Mesenchymal stem cell (in vitro differentiated cells and primary cell): Measurements from ENCODE around the gene MYO1A.
"Not testable (repeated sequence)": the region's sequence is repeated elsewhere in the genome, so short reads cannot be mapped to it uniquely, and the experiment has no call there.

Experiments used
- DNase-seq: peaks from one replicate; pipeline ENCODE4 v3.0.0-alpha.2; 2013
- H2AFZ ChIP-seq: one replicate; pipeline ENCODE4 v1.6.1; 2013; ENCODE audit warnings: low read depth, mild to moderate bottlenecking, control low read depth, inconsistent platforms, low read length, moderate library complexity
- H2AK5ac ChIP-seq: 2 replicates; pipeline ENCODE4 v1.6.1; 2013; ENCODE audit warnings: low read length, moderate library complexity, mild to moderate bottlenecking, inconsistent platforms; ENCODE audit not compliant: severe bottlenecking
- H2BK120ac ChIP-seq: one replicate; pipeline ENCODE4 v1.6.1; 2013; ENCODE audit warnings: low read depth, mild to moderate bottlenecking, inconsistent platforms, low read length, moderate library complexity
- H2BK12ac ChIP-seq, 2 experiments: one replicate each; pipeline ENCODE4 v1.6.1; 2013; ENCODE audit warnings: inconsistent platforms in 2 of 2, low read length in 2 of 2, mild to moderate bottlenecking in 2 of 2, moderate library complexity in 2 of 2, control low read depth in 1 of 2
- H2BK15ac ChIP-seq: one replicate; pipeline ENCODE4 v1.6.1; 2013; ENCODE audit warnings: mild to moderate bottlenecking, low read depth, inconsistent platforms; ENCODE audit not compliant: poor library complexity, severe bottlenecking
- H2BK5ac ChIP-seq: 2 replicates; pipeline ENCODE4 v1.6.1; 2013; ENCODE audit warnings: low read depth, mild to moderate bottlenecking, low read length, control low read depth, inconsistent platforms; ENCODE audit not compliant: poor library complexity, severe bottlenecking
- H3K14ac ChIP-seq, 2 experiments: one replicate each; pipeline ENCODE4 v1.6.1; 2013; ENCODE audit warnings: inconsistent platforms in 2 of 2, low read length in 2 of 2, control low read depth in 1 of 2, mild to moderate bottlenecking in 1 of 2, moderate library complexity in 1 of 2
- H3K18ac ChIP-seq, 2 experiments: one replicate each; pipeline ENCODE4 v1.6.1; 2013; ENCODE audit warnings: inconsistent platforms in 2 of 2, low read length in 2 of 2, control low read depth in 1 of 2, low read depth in 1 of 2, mild to moderate bottlenecking in 1 of 2
- H3K23ac ChIP-seq, 2 experiments: one replicate each; pipeline ENCODE4 v1.6.1; 2013; ENCODE audit warnings: inconsistent platforms in 2 of 2, low read length in 2 of 2, mild to moderate bottlenecking in 2 of 2, moderate library complexity in 2 of 2, control low read depth in 1 of 2
- H3K27ac ChIP-seq: 2 replicates; pipeline ENCODE4 v1.5.1; 2013; ENCODE audit warnings: mild to moderate bottlenecking, moderate library complexity, low read length, control low read depth, inconsistent platforms; ENCODE audit not compliant: poor library complexity, severe bottlenecking
- H3K27me3 ChIP-seq, 2 experiments: 2 replicates each; pipeline versions ENCODE4 v1.6.1 to v1.7.0; 2013; ENCODE audit warnings: low read length in 2 of 2, mild to moderate bottlenecking in 2 of 2, moderate library complexity in 2 of 2, control low read depth in 1 of 2, inconsistent platforms in 1 of 2; ENCODE audit not compliant: control insufficient read depth in 1 of 2, insufficient read depth in 1 of 2
- H3K36me3 ChIP-seq, 2 experiments: 2 replicates each; pipeline versions ENCODE4 v1.6.1 to v1.7.0; 2013; ENCODE audit warnings: low read length in 2 of 2, control low read depth in 1 of 2, inconsistent platforms in 1 of 2, low read depth in 1 of 2, mild to moderate bottlenecking in 1 of 2; ENCODE audit not compliant: insufficient read depth in 2 of 2, control insufficient read depth in 1 of 2
- H3K4ac ChIP-seq, 2 experiments: one replicate each; pipeline ENCODE4 v1.6.1; 2013; ENCODE audit warnings: inconsistent platforms in 2 of 2, low read length in 2 of 2, mild to moderate bottlenecking in 2 of 2, moderate library complexity in 2 of 2, control low read depth in 1 of 2, low read depth in 1 of 2
- H3K4me1 ChIP-seq: 2 replicates; pipeline ENCODE4 v1.6.1; 2013; ENCODE audit warnings: low read depth, low read length, control low read depth; ENCODE audit not compliant: control insufficient read depth, insufficient read depth
- H3K4me2 ChIP-seq: 2 replicates; pipeline ENCODE4 v1.6.1; 2013; ENCODE audit warnings: low read length, mild to moderate bottlenecking, inconsistent platforms; ENCODE audit not compliant: poor library complexity, severe bottlenecking
- H3K4me3 ChIP-seq, 2 experiments: 2 replicates each; pipeline versions ENCODE4 v1.5.1 to v1.7.0; 2013; ENCODE audit warnings: low read length in 2 of 2, mild to moderate bottlenecking in 2 of 2, control low read depth in 1 of 2, low read depth in 1 of 2; ENCODE audit not compliant: insufficient read depth in 1 of 2
- H3K79me1 ChIP-seq: replicated peaks from 2 replicates; pipeline ENCODE4 v1.6.1; 2013; ENCODE audit warnings: mild to moderate bottlenecking, control low read depth, low read length, inconsistent platforms; ENCODE audit not compliant: poor library complexity, severe bottlenecking
- H3K9ac ChIP-seq: 2 replicates; pipeline ENCODE4 v1.7.0; 2013; ENCODE audit warnings: mild to moderate bottlenecking, low read length, moderate library complexity
- H3K9me3 ChIP-seq: 2 replicates; pipeline ENCODE4 v1.7.0; 2013; ENCODE audit warnings: mild to moderate bottlenecking, low read length; ENCODE audit not compliant: control insufficient read depth
- H4K8ac ChIP-seq: one replicate; pipeline ENCODE4 v1.6.1; 2013; ENCODE audit warnings: inconsistent platforms, mild to moderate bottlenecking, low read length, moderate library complexity
- H4K91ac ChIP-seq: one replicate; pipeline ENCODE4 v1.6.1; 2013; ENCODE audit warnings: mild to moderate bottlenecking, low read length, inconsistent platforms
- WGBS: methylation state at CpG from one replicate; pipeline ENCODE4 v1.1.7; 2013; ENCODE audit warnings: mixed read lengths; 5-methylcytosine and 5-hydroxymethylcytosine counted together

Gene MYO1A

DNA sequence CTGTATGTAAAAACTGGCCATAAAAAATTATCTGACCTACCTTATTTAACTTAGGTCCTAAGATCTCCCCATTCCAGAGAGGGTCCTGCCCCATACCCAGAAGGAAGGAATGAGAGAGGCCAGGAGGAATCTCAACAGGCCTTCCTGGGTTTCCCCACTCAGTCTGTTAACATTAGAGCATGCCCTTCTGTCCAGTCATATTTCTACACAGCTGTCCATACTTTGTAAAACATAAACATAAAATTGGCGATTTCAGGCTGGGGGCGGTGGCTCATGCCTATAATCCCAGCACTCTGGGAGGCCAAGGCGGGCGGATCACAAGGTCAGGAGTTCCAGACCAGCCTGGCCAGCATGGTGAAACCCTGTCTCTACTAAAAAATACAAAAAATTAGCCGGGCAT lies 27.6 kb downstream of the MYO1A start:
- 84% methylated on average over 5 of the region's 5 CpGs for WGBS
- H2AK5ac ChIP-seq = not testable (repeated sequence)

DNA sequence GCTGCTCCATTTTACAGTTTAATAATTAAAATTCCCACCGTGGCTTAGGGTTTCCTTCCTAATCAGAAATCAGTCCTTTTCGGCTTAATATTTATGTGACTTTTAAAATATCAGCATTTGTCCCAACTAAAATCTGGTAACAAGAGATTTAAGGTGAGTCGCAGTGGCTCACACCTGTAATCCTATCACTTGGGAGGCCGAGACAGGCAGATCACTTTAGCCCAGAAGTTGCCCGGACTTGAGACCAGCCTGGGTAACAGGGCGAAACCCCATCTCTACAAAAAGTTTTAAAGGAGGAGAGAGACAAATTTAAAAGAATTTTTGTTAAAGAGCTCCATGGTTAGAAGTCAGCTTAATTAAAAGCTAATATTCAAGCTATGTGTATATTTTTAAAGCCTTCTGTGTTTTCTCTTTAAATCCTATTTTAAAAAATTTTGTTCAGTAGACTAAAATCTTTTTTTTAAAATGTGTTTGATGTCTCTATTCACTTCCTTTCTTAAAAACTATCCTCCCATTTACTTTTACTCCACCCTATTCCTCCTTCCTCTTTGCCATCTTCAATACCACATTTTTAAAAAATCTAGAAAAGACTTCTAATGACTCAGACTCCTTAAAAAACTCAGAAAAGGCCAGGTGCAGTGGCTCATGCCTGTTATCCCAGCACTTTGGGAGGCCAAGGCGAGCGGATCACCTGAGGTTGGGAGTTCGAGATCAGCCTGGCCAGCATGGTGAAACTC lies 29.8 kb downstream of the MYO1A start:
- Histone ChIP-seq H3K9me3 (no peaks in the 10 kb centered on the region), H3K4ac (no peak overlapping the region), H3K27ac (no peak overlapping the region), H3K36me3 (no peaks in the 10 kb centered on the region), H3K4me3 (no peak overlapping the region), H2BK15ac (no peak overlapping the region), H3K9ac (no peak overlapping the region), H2BK12ac (no peak overlapping the region), H3K23ac (no peak overlapping the region), H3K14ac (no peak overlapping the region), H4K91ac (no peak overlapping the region), H3K4me2 (no peak overlapping the region), H2BK120ac (no peak overlapping the region), H2AFZ (no peak overlapping the region), H3K4me1 (no peaks in the 10 kb centered on the region), H2BK5ac (no peak overlapping the region), H2AK5ac (no peak overlapping the region), H4K8ac (no peak overlapping the region), H3K79me1 (no peaks in the 10 kb centered on the region), H3K18ac (no peak overlapping the region), H3K27me3 (peaks cover 23 to 28% of the 10 kb centered on the region in 2 experiments)
- WGBS = 89% methylated on average over 7 of the region's 9 CpGs
- DNase-seq = no peak

More for the DNA sequence above, 27.6 kb downstream of the MYO1A start:
- H2BK120ac ChIP-seq, H4K8ac ChIP-seq, H3K4me1 ChIP-seq, H2BK12ac ChIP-seq, H3K4me3 ChIP-seq, H3K4ac ChIP-seq, H2AFZ ChIP-seq, H3K27ac ChIP-seq, H3K9ac ChIP-seq, H3K14ac ChIP-seq, H3K36me3 ChIP-seq, H2BK5ac ChIP-seq, H2BK15ac ChIP-seq, H3K9me3 ChIP-seq, H3K79me1 ChIP-seq, H3K23ac ChIP-seq, H3K4me2 ChIP-seq, H3K18ac ChIP-seq, H4K91ac ChIP-seq: not testable (repeated sequence)
- H3K27me3 ChIP-seq = peaks cover 27 to 33% of the 10 kb centered on the region in 2 experiments
- DNase-seq = peak; percentile 64

DNA sequence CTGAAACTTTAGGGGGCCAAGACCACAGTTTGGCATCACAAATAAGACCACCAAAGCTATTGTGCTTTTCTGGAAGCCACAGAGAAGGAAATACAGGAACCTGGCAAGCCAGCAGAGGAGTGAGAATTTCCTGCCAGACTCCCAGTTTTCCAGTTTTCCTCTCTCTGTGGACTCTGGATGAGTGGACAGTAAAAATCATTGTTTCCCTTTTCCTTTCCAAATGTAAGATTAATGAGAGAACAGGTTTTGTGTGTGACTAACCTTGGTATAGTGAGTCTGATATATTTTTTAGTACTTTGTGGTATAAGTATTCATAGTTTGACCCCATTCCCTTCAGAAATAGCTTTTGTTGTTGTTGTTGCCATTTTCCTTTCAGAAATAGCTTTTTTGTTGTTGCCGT lies 31.0 kb downstream of the MYO1A start:
- no peaks in the 10 kb centered on the region for H3K79me1 ChIP-seq
- H3K36me3 ChIP-seq = no peaks in the 10 kb centered on the region
- no peak overlapping the region for H4K8ac ChIP-seq
- H3K4me2 ChIP-seq = no peak overlapping the region
- no peak overlapping the region for H2BK120ac ChIP-seq
- H2BK12ac ChIP-seq = no peak overlapping the region
- H3K4me3 ChIP-seq = no peak overlapping the region
- no peak overlapping the region for H3K14ac ChIP-seq
- H3K27ac ChIP-seq = no peak overlapping the region
- H3K27me3 ChIP-seq = peaks cover 29 to 34% of the 10 kb centered on the region in 2 experiments
- H4K91ac ChIP-seq = no peak overlapping the region
- no peak overlapping the region for H2BK15ac ChIP-seq
- no peak overlapping the region for H2AFZ ChIP-seq
- no peak overlapping the region for H2BK5ac ChIP-seq
- no peak for DNase-seq
- H3K4ac ChIP-seq = no peak overlapping the region
- H3K9ac ChIP-seq = no peak overlapping the region
- no peak overlapping the region for H3K23ac ChIP-seq
- H3K4me1 ChIP-seq = no peaks in the 10 kb centered on the region
- no peaks in the 10 kb centered on the region for H3K9me3 ChIP-seq
- H3K18ac ChIP-seq = no peak overlapping the region
- 100% methylated on average over 1 of the region's 1 CpG for WGBS
- no peak overlapping the region for H2AK5ac ChIP-seq

DNA sequence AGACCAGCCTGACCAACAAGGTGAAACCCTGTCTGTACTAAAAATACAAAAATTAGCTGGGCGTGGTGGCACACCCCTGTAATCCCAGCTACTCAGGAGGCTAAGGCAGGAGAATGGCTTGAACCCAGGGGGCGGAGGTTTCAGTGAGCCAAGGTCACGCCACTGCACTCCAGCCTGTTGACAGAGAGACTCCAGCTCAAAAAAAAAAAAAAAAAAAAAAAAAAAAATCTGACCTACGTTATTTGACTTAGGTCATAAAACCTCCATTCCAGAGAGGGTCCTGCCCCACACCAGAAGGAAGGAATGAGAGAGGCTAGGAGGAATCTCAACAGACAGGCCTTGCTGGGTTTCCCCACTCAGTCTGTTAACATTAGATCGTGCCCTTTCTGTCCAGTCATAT lies 31.6 kb downstream of the MYO1A start:
- H2BK120ac ChIP-seq, H3K27ac ChIP-seq, H3K14ac ChIP-seq, H3K18ac ChIP-seq, H2BK12ac ChIP-seq, H2BK5ac ChIP-seq, H3K4me1 ChIP-seq, H4K91ac ChIP-seq, H2AK5ac ChIP-seq, H3K4me3 ChIP-seq, H3K9ac ChIP-seq, H2BK15ac ChIP-seq, H3K79me1 ChIP-seq, H3K4ac ChIP-seq, H3K23ac ChIP-seq, H3K4me2 ChIP-seq, H2AFZ ChIP-seq, H3K9me3 ChIP-seq, H4K8ac ChIP-seq, H3K36me3 ChIP-seq: not testable (repeated sequence)
- WGBS = 62% methylated on average over 5 of the region's 5 CpGs
- peak; percentile 51 for DNase-seq
- H3K27me3 ChIP-seq = peaks cover 34 to 39% of the 10 kb centered on the region in 2 experiments
